Hepatocyte (in vitro differentiated cells): ENCODE measurements around the gene EVI2B. TPM values are rescaled to one million over a fixed set of nuclear protein-coding genes. Genes with fewer than 3 reads are reported as not detected.
"Not testable (repeated sequence)": the region's sequence is repeated elsewhere in the genome, so short reads cannot be mapped to it uniquely, and the experiment has no call there.

ENCODE experiments used
- DNase-seq: peaks from one replicate; pipeline ENCODE4 v3.0.0-alpha.2; 2016; ENCODE audit warnings: low spot score
- H2AFZ ChIP-seq: fragments of 200-600 bp; sonication (generic); 2 replicates; pipeline ENCODE4 v1.6.0; 2016; ENCODE audit warnings: antibody characterized with exemption, mild to moderate bottlenecking
- H3K27ac ChIP-seq: fragments of 200-600 bp; sonication (generic); 2 replicates; pipeline ENCODE4 v1.5.1; 2016; ENCODE audit warnings: mild to moderate bottlenecking
- H3K27me3 ChIP-seq: fragments of 200-600 bp; sonication (generic); 2 replicates; pipeline ENCODE4 v1.6.1; 2016
- H3K36me3 ChIP-seq: fragments of 200-600 bp; sonication (generic); replicated peaks from 2 replicates; pipeline ENCODE4 v1.5.1; 2016; ENCODE audit warnings: low read depth; ENCODE audit not compliant: insufficient read depth
- H3K4me1 ChIP-seq: fragments of 200-600 bp; sonication (generic); 2 replicates; pipeline ENCODE4 v1.5.1; 2016; ENCODE audit warnings: mild to moderate bottlenecking, moderate library complexity; ENCODE audit not compliant: insufficient read depth
- H3K4me2 ChIP-seq: fragments of 200-600 bp; sonication (generic); 2 replicates; pipeline ENCODE4 v1.6.0; 2016
- H3K4me3 ChIP-seq: fragments of 200-600 bp; sonication (generic); 2 replicates; pipeline ENCODE4 v1.5.1; 2016; ENCODE audit warnings: mild to moderate bottlenecking
- H3K79me2 ChIP-seq: fragments of 200-600 bp; sonication (generic); 2 replicates; pipeline ENCODE4 v1.6.0; 2017; ENCODE audit warnings: mild to moderate bottlenecking
- H3K9me2 ChIP-seq: fragments of 200-600 bp; sonication (generic); replicated peaks from 2 replicates; pipeline ENCODE4 v1.6.0; 2017; ENCODE audit warnings: mild to moderate bottlenecking; ENCODE audit not compliant: insufficient read depth
- H3K9me3 ChIP-seq: fragments of 200-600 bp; sonication (generic); 2 replicates; pipeline ENCODE4 v1.5.1; 2016; ENCODE audit warnings: low read depth, mild to moderate bottlenecking
- H4K20me1 ChIP-seq: fragments of 200-600 bp; sonication (generic); 2 replicates; pipeline ENCODE4 v1.6.0; 2016; ENCODE audit warnings: mild to moderate bottlenecking; ENCODE audit not compliant: insufficient read depth, poor library complexity, severe bottlenecking
- EZH2 ChIP-seq: fragments of 200-600 bp; sonication (generic); IDR thresholded peaks from 2 replicates; pipeline ENCODE4 v1.6.1; 2016; ENCODE audit warnings: antibody characterized with exemption, mild to moderate bottlenecking, borderline replicate concordance
- EZH2phosphoT487 ChIP-seq: fragments of 200-600 bp; sonication (generic); IDR thresholded peaks from one replicate; pipeline ENCODE4 v1.6.1; 2018; ENCODE audit warnings: antibody characterized with exemption, mild to moderate bottlenecking, low read depth, moderate library complexity; ENCODE audit not compliant: unreplicated experiment, severe bottlenecking
- WGBS: methylation state at CpG from one replicate; pipeline ENCODE4 v1.1.6; 2016; ENCODE audit warnings: low lambda C conversion rate; ENCODE audit errors: missing lambda C conversion rate; 5-methylcytosine and 5-hydroxymethylcytosine counted together
- polyA plus RNA-seq: library from polyadenylated mRNA; unstranded; fragments of >200 nt; fragmentation: Nextera tagmentation; extraction: Ambion mirVana; gene quantifications from 2 replicates; pipeline ENCODE4 v1.2.1, GENCODE V29; 2016
- total RNA-seq: library from RNA; depleted of rRNA; stranded (reverse); fragments of >200 nt; gene quantifications from 2 replicates; pipeline ENCODE4 v1.2.3, GENCODE V29; 2014
- TF ChIP-seq, protein P1 (sequence below): fragments of 200-600 bp; sonication (generic); IDR thresholded peaks from 2 replicates; pipeline ENCODE4 v1.5.1; 2016; ENCODE audit warnings: antibody characterized with exemption, mild to moderate bottlenecking; ENCODE audit not compliant: poor library complexity

The EVI2B gene
- total and polyA plus RNA-seq, 2 experiments from 2014 or later = not detected

DNA sequence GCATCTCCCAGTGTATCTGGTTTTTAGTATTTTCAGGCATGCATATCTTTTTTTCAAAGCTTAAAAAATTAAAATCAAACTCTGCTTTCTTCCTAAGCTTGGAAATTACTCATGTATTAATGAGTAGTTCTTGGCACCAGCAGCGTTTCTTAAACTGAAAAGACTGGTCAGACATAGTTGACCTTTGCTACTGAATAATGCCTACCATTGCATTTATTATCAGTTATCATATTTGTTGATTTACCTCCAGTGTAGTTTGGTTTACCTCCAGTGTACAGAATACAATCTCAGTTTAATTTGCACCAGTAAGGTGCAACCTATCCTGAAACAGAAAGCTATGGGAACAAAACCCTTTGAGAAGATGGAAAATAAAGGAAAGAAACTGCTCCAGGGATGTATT is 42.1 kb upstream of the EVI2B start:
- no peaks in the 10 kb centered on the region for H3K36me3 ChIP-seq
- no peak overlapping the region for H2AFZ ChIP-seq
- no peaks in the 10 kb centered on the region for H3K9me3 ChIP-seq
- H3K4me3 ChIP-seq = no peak overlapping the region
- DNase-seq = no peak
- no peaks in the 10 kb centered on the region for H3K79me2 ChIP-seq
- 83% methylated on average over 1 of the region's 1 CpG for WGBS
- H3K4me2 ChIP-seq = no peak overlapping the region
- H3K27me3 ChIP-seq = no peaks in the 10 kb centered on the region
- H3K27ac ChIP-seq = no peak overlapping the region
- TF ChIP-seq EZH2phosphoT487 = no peak
- TF ChIP-seq, protein P1, sequence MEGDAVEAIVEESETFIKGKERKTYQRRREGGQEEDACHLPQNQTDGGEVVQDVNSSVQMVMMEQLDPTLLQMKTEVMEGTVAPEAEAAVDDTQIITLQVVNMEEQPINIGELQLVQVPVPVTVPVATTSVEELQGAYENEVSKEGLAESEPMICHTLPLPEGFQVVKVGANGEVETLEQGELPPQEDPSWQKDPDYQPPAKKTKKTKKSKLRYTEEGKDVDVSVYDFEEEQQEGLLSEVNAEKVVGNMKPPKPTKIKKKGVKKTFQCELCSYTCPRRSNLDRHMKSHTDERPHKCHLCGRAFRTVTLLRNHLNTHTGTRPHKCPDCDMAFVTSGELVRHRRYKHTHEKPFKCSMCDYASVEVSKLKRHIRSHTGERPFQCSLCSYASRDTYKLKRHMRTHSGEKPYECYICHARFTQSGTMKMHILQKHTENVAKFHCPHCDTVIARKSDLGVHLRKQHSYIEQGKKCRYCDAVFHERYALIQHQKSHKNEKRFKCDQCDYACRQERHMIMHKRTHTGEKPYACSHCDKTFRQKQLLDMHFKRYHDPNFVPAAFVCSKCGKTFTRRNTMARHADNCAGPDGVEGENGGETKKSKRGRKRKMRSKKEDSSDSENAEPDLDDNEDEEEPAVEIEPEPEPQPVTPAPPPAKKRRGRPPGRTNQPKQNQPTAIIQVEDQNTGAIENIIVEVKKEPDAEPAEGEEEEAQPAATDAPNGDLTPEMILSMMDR = no peak
- no peak for TF ChIP-seq EZH2
- H3K4me1 ChIP-seq = no peaks in the 10 kb centered on the region
- no peaks in the 10 kb centered on the region for H4K20me1 ChIP-seq
- H3K9me2 ChIP-seq = no peaks in the 10 kb centered on the region

DNA sequence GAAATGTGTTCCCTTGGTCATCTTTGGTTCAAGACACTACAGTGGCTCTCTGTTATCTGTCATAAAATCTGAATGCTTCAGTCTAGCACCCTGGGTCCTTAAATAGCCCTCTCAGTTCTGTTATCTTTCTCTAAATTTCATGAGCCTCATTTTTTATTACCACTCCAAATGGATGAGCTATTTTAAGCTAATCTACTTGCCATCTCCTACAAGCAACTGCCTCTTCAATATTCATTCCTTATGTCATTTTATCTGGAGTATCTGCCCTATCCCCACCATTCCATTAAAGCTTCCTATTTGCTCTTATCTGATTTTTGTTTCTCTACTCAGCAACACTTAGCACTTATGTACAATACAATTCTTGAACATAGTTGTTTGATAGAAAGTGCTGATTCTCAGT is 35.6 kb upstream of the EVI2B start:
- no peak overlapping the region for H2AFZ ChIP-seq
- DNase-seq = no peak
- H3K4me3 ChIP-seq = no peak overlapping the region
- H3K9me2 ChIP-seq = no peaks in the 10 kb centered on the region
- no peaks in the 10 kb centered on the region for H3K36me3 ChIP-seq
- TF ChIP-seq, protein P1 = no peak
- TF ChIP-seq EZH2phosphoT487 (no peak), EZH2 (no peak)
- H3K9me3 ChIP-seq = no peaks in the 10 kb centered on the region
- no peak overlapping the region for H3K4me2 ChIP-seq
- H4K20me1 ChIP-seq = no peaks in the 10 kb centered on the region
- H3K27me3 ChIP-seq = no peaks in the 10 kb centered on the region
- H3K27ac ChIP-seq = no peak overlapping the region
- no peaks in the 10 kb centered on the region for H3K4me1 ChIP-seq
- no peaks in the 10 kb centered on the region for H3K79me2 ChIP-seq

DNA sequence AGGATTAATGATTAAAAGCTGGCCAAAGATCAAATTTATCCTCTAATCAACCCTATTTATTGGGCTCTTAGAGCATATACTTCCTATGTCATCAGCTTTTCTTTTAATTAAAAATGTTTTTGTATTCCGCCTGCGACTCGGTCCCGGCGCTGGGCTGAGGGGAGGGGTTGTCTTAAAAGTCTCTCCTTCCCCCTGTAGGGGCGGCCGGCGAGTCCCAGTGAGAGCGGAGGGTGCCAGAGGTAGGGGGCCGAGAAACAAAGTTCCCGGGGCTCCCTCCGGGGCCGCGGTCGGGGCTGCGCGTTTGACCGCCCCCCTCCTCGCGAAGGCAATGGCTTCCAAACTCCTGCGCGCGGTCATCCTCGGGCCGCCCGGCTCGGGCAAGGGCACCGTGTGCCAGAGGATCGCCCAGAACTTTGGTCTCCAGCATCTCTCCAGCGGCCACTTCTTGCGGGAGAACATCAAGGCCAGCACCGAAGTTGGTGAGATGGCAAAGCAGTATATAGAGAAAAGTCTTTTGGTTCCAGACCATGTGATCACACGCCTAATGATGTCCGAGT is 31.4 kb upstream of the EVI2B start:
- H3K4me3 ChIP-seq, H2AFZ ChIP-seq: not testable (repeated sequence)
- WGBS = 92% methylated on average over 14 of the region's 34 CpGs

DNA sequence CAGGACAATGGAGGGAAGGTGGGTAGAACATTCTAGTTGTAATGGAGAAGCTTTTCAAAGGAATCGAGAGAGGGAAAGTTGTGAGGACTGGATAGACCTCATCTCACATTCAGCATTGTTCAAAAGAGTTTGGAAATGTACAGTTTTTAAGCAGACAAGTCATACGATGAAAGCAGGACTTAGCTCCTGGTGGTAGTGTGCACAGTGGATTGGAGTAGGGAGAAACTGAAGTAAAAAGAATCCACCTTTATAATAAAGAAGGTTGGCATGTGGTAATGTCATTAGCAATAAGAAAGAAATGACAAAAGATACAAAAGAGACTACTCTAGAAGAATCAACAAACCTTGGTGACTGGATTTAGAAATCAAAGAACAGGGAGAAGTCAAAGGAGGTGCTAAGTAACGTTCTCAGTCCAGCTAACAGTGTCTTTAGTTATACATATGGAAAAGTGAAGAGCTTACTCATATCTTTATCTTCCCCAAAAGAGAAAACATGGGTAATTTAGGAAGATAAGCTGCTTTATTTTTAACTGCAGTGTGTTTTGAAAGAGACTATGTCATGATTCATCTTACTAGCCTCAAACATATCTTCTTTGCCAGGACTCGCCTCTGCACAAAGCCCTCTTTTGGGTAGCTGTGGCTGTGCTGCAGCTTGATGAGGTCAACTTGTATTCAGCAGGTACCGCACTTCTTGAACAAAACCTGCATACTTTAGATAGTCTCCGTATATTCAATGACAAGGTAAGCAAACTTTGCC is 26.2 kb upstream of the EVI2B start:
- H3K27me3 ChIP-seq = no peaks in the 10 kb centered on the region
- no peak overlapping the region for H2AFZ ChIP-seq
- no peaks in the 10 kb centered on the region for H3K9me3 ChIP-seq
- H3K4me2 ChIP-seq = no peak overlapping the region
- H3K27ac ChIP-seq = no peak overlapping the region
- H3K4me1 ChIP-seq = no peaks in the 10 kb centered on the region
- no peak overlapping the region for H3K4me3 ChIP-seq
- DNase-seq = no peak
- H3K9me2 ChIP-seq = no peaks in the 10 kb centered on the region
- no peaks in the 10 kb centered on the region for H4K20me1 ChIP-seq
- no peaks in the 10 kb centered on the region for H3K36me3 ChIP-seq
- no peaks in the 10 kb centered on the region for H3K79me2 ChIP-seq
- no peak for TF ChIP-seq EZH2phosphoT487
- TF ChIP-seq, protein P1 = no peak
- TF ChIP-seq EZH2 = no peak
- 69% methylated on average over 6 of the region's 6 CpGs for WGBS

More for the DNA sequence above, 31.4 kb upstream of the EVI2B start:
- H3K79me2 ChIP-seq, H3K4me1 ChIP-seq, H3K9me2 ChIP-seq, H3K9me3 ChIP-seq, H3K36me3 ChIP-seq, H3K27ac ChIP-seq, DNase-seq, H4K20me1 ChIP-seq, H3K27me3 ChIP-seq, H3K4me2 ChIP-seq: not testable (repeated sequence)
